ENCODE results near the gene SYP. TPM values are rescaled to one million over a fixed set of nuclear protein-coding genes. Genes with fewer than 3 reads are reported as not detected.

SYP gene
- total RNA-seq, 1 experiment from 2014 or later, result 7.0 TPM

GRCh38 chrX:49199906-49200771 lies at the start of gene SYP (continued):
- TF ChIP-seq ZNF423 (CRISPR knock-in tag; IDR thresholded peaks at IDR 0.05) (no peak), FOXJ3 (CRISPR knock-in tag; IDR thresholded peaks at IDR 0.05; ENCODE audit: borderline replicate concordance) (no peak), MAX (CRISPR knock-in tag; IDR thresholded peaks at IDR 0.05) (peak; percentile 43; the same call in 1 of the 2 replicates), IRF1 (CRISPR knock-in tag; IDR thresholded peaks at IDR 0.05) (no peak), ATF2 (CRISPR knock-in tag; IDR thresholded peaks at IDR 0.05; ENCODE audit: borderline replicate concordance, low read depth) (no peak), ZNF425 (CRISPR knock-in tag; conservative IDR thresholded peaks at IDR 0.05) (no peak), ZNF317 (CRISPR knock-in tag; IDR thresholded peaks at IDR 0.05; ENCODE audit: borderline replicate concordance, low read depth) (0 out of 2 replicates have a peak, but pooled peaks have one; percentile 43), IRF2 (CRISPR knock-in tag; IDR thresholded peaks at IDR 0.05; ENCODE audit: borderline replicate concordance, low read depth) (no peak), CTCF (IDR thresholded peaks at IDR 0.05) (no peak), USF2 (CRISPR knock-in tag; IDR thresholded peaks at IDR 0.05) (no peak; the same call in 1 of the 2 replicates), NFYB (CRISPR knock-in tag; conservative IDR thresholded peaks at IDR 0.05; ENCODE audit: low read depth) (0 out of 2 replicates have a peak, but pooled peaks have one; percentile 24), PRRX2 (CRISPR knock-in tag; IDR thresholded peaks at IDR 0.05) (no peak), ZNF512 (CRISPR knock-in tag; IDR thresholded peaks at IDR 0.05; ENCODE audit: borderline replicate concordance) (no peak), STAT6 (CRISPR knock-in tag; conservative IDR thresholded peaks at IDR 0.05; ENCODE audit: low read depth) (no peak), TCF7 (CRISPR knock-in tag; IDR thresholded peaks at IDR 0.05; ENCODE audit: low read depth) (0 out of 2 replicates have a peak, but pooled peaks have one; percentile 76), OVOL2 (CRISPR knock-in tag; IDR thresholded peaks at IDR 0.05; ENCODE audit: borderline replicate concordance) (no peak), ZBTB43 (CRISPR knock-in tag; IDR thresholded peaks at IDR 0.05) (0 out of 2 replicates have a peak, but pooled peaks have one; percentile 19), ELF4 (CRISPR knock-in tag; IDR thresholded peaks at IDR 0.05; ENCODE audit: low read depth) (no peak), ZNF281 (CRISPR knock-in tag; IDR thresholded peaks at IDR 0.05) (no peak), NFATC4 (CRISPR knock-in tag; IDR thresholded peaks at IDR 0.05) (no peak)
